HEK293 (cell line): ENCODE measurements around the gene AK3.

Source experiments
- CTCF ChIA-PET: fragments of 350-600 bp; formaldehyde crosslinking; extraction: SDS; loops from one replicate; lab custom pipeline; 2021; ENCODE audit warnings: antibody characterized with exemption; lab: Yijun Ruan, JAX
- POLR2A ChIA-PET: fragments of 300-600 bp; formaldehyde crosslinking; extraction: SDS; loops from one replicate; lab custom pipeline; 2020; ENCODE audit warnings: antibody characterized with exemption, inconsistent platforms; lab: Yijun Ruan, JAX
- H3K27ac ChIP-seq: fragments of 200-500 bp; sonication (Bioruptor generic); 2 replicates; pipeline ENCODE4 v1.5.1; 2014; ENCODE audit warnings: low read depth, low read length, control low read depth, inconsistent platforms; ENCODE audit errors: extremely low read depth
- H3K36me3 ChIP-seq, 2 experiments: fragments of 200-500 bp in 1 of 2; sonication (Bioruptor generic) in 1 of 2; 1 replicate in 1 of 2; 2 replicates in 1 of 2; pipeline ENCODE4 v1.5.1; 2014 to 2017; ENCODE audit warnings: inconsistent platforms in 2 of 2, low read length in 2 of 2; ENCODE audit not compliant: control insufficient read depth in 2 of 2, insufficient read depth in 1 of 2
- H3K4me1 ChIP-seq: fragments of 200-500 bp; sonication (Bioruptor generic); 2 replicates; pipeline ENCODE4 v1.5.1; 2014; ENCODE audit warnings: mild to moderate bottlenecking, low read length, inconsistent platforms; ENCODE audit not compliant: control insufficient read depth, insufficient read depth
- H3K4me3 ChIP-seq: 2 replicates; pipeline ENCODE4 v1.5.1; 2011; ENCODE audit warnings: low read depth, mild to moderate bottlenecking, control low read depth, low read length, moderate library complexity
- H3K9me3 ChIP-seq: fragments of 200-500 bp; sonication (Bioruptor generic); 2 replicates; pipeline ENCODE4 v1.5.1; 2014; ENCODE audit warnings: low read depth, low read length, inconsistent platforms; ENCODE audit not compliant: control insufficient read depth, insufficient read depth
- ATF2 ChIP-seq: fragments of 450-650 bp; formaldehyde crosslinking; IDR thresholded peaks from 2 replicates; pipeline ENCODE4 v1.5.1; 2016; ENCODE audit warnings: missing biosample characterization, missing genetic modification characterization, low read depth
- CTCF ChIP-seq: fragments of 450-650 bp; formaldehyde crosslinking; IDR thresholded peaks from 2 replicates; pipeline ENCODE4 v1.5.1; 2016; ENCODE audit warnings: missing biosample characterization, missing genetic modification characterization
- EGR2 ChIP-seq: fragments of 450-650 bp; formaldehyde crosslinking; IDR thresholded peaks from 2 replicates; pipeline ENCODE4 v1.5.1; 2016; ENCODE audit warnings: low read depth, missing biosample characterization, missing genetic modification characterization
- MYNN ChIP-seq: fragments of 450-650 bp; formaldehyde crosslinking; IDR thresholded peaks from 2 replicates; pipeline ENCODE4 v1.5.1; 2016; ENCODE audit warnings: missing biosample characterization, missing genetic modification characterization, borderline replicate concordance
- ZEB2 ChIP-seq: fragments of 450-650 bp; formaldehyde crosslinking; IDR thresholded peaks from 2 replicates; pipeline ENCODE4 v1.5.1; 2016; ENCODE audit warnings: missing biosample characterization, missing genetic modification characterization
- ZFHX2 ChIP-seq: fragments of 450-650 bp; formaldehyde crosslinking; conservative IDR thresholded peaks from 2 replicates; pipeline ENCODE4 v1.5.1; 2016; ENCODE audit warnings: missing biosample characterization, missing genetic modification characterization
- ZFP69B ChIP-seq: fragments of 450-650 bp; formaldehyde crosslinking; IDR thresholded peaks from 2 replicates; pipeline ENCODE4 v1.5.1; 2016; ENCODE audit warnings: missing biosample characterization, missing genetic modification characterization
- ZNF132 ChIP-seq: fragments of 450-650 bp; formaldehyde crosslinking; IDR thresholded peaks from 2 replicates; pipeline ENCODE4 v1.5.1; 2017; ENCODE audit warnings: missing biosample characterization, missing genetic modification characterization, borderline replicate concordance
- ZNF133 ChIP-seq: fragments of 450-650 bp; formaldehyde crosslinking; IDR thresholded peaks from 2 replicates; pipeline ENCODE4 v1.5.1; 2016; ENCODE audit warnings: missing biosample characterization, missing genetic modification characterization
- ZNF146 ChIP-seq: fragments of 450-650 bp; formaldehyde crosslinking; IDR thresholded peaks from 2 replicates; pipeline ENCODE4 v1.5.1; 2016; ENCODE audit warnings: missing biosample characterization, missing genetic modification characterization
- ZNF18 ChIP-seq: fragments of 450-650 bp; formaldehyde crosslinking; IDR thresholded peaks from 2 replicates; pipeline ENCODE4 v1.5.1; 2016; ENCODE audit warnings: missing biosample characterization, missing genetic modification characterization
- ZNF248 ChIP-seq: fragments of 450-650 bp; formaldehyde crosslinking; IDR thresholded peaks from 2 replicates; pipeline ENCODE4 v1.5.1; 2017; ENCODE audit warnings: missing biosample characterization, missing genetic modification characterization
- ZNF37A ChIP-seq: fragments of 450-650 bp; IDR thresholded peaks from 2 replicates; pipeline ENCODE4 v1.5.1; 2018; ENCODE audit warnings: missing biosample characterization, missing genetic modification characterization
- ZNF433 ChIP-seq: fragments of 450-650 bp; formaldehyde crosslinking; IDR thresholded peaks from 2 replicates; pipeline ENCODE4 v1.5.1; 2016; ENCODE audit warnings: missing biosample characterization, missing genetic modification characterization, low read depth
- ZNF48 ChIP-seq: fragments of 450-650 bp; formaldehyde crosslinking; IDR thresholded peaks from 2 replicates; pipeline ENCODE4 v1.5.1; 2016; ENCODE audit warnings: missing biosample characterization, missing genetic modification characterization
- ZNF544 ChIP-seq: fragments of 450-650 bp; formaldehyde crosslinking; IDR thresholded peaks from 2 replicates; pipeline ENCODE4 v1.5.0; 2017; ENCODE audit warnings: missing biosample characterization, missing genetic modification characterization
- ZNF624 ChIP-seq: fragments of 450-650 bp; formaldehyde crosslinking; IDR thresholded peaks from 2 replicates; pipeline ENCODE4 v1.5.1; 2017; ENCODE audit warnings: missing biosample characterization, missing genetic modification characterization
- ZNF626 ChIP-seq: fragments of 450-650 bp; sonication (Bioruptor Pico); formaldehyde crosslinking; IDR thresholded peaks from 2 replicates; pipeline ENCODE4 v1.5.1; 2018; ENCODE audit warnings: missing biosample characterization, missing genetic modification characterization, inconsistent platforms
- ZNF692 ChIP-seq: fragments of 450-650 bp; formaldehyde crosslinking; IDR thresholded peaks from 2 replicates; pipeline ENCODE4 v1.5.1; 2016; ENCODE audit warnings: missing biosample characterization, missing genetic modification characterization
- TF ChIP-seq, protein P1 (sequence below): fragments of 450-650 bp; formaldehyde crosslinking; IDR thresholded peaks from 2 replicates; pipeline ENCODE4 v1.5.1; 2016; ENCODE audit warnings: missing biosample characterization, missing genetic modification characterization
- TF ChIP-seq, protein P2 (sequence below): fragments of 450-650 bp; formaldehyde crosslinking; IDR thresholded peaks from 2 replicates; pipeline ENCODE4 v1.5.1; 2016; ENCODE audit warnings: missing biosample characterization, missing genetic modification characterization

The AK3 gene

GRCh38 chr9:4714266-4715016, 26.6 kb downstream of the AK3 start:
- no peak for TF ChIP-seq ZNF37A (tag by site-specific recombination)
- 0 out of 2 replicates have a peak, but pooled peaks have one; percentile 2 for TF ChIP-seq EGR2 (tag by site-specific recombination)
- no peak for TF ChIP-seq ZNF624 (tag by site-specific recombination)
- TF ChIP-seq ZNF248, result no peak
- TF ChIP-seq, protein P1, sequence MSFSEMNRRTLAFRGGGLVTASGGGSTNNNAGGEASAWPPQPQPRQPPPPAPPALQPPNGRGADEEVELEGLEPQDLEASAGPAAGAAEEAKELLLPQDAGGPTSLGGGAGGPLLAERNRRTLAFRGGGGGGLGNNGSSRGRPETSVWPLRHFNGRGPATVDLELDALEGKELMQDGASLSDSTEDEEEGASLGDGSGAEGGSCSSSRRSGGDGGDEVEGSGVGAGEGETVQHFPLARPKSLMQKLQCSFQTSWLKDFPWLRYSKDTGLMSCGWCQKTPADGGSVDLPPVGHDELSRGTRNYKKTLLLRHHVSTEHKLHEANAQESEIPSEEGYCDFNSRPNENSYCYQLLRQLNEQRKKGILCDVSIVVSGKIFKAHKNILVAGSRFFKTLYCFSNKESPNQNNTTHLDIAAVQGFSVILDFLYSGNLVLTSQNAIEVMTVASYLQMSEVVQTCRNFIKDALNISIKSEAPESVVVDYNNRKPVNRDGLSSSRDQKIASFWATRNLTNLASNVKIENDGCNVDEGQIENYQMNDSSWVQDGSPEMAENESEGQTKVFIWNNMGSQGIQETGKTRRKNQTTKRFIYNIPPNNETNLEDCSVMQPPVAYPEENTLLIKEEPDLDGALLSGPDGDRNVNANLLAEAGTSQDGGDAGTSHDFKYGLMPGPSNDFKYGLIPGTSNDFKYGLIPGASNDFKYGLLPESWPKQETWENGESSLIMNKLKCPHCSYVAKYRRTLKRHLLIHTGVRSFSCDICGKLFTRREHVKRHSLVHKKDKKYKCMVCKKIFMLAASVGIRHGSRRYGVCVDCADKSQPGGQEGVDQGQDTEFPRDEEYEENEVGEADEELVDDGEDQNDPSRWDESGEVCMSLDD (tag by site-specific recombination), result no peak
- TF ChIP-seq ZNF132 (tag by site-specific recombination), result no peak
- no peak for TF ChIP-seq ZNF433 (tag by site-specific recombination)
- TF ChIP-seq ZNF544 (tag by site-specific recombination), result no peak
- H3K27ac ChIP-seq, result no peak overlapping the region
- no peaks in the 10 kb centered on the region for H3K4me1 ChIP-seq
- no peaks in the 10 kb centered on the region for H3K9me3 ChIP-seq
- peaks cover 19 to 91% of the 10 kb centered on the region in 2 experiments for H3K36me3 ChIP-seq
- POLR2A ChIA-PET, result no interaction called here
- H3K4me3 ChIP-seq, result no peak overlapping the region
- CTCF ChIA-PET, result interaction anchor here (1.0 kb wide), 1 partner anchor 110 kb away, joined by 3 read pairs; no protein-coding TSS in a partner anchor

- H3K27ac ChIP-seq, result no peak overlapping the region
- H3K4me1 ChIP-seq, result no peaks in the 10 kb centered on the region
- H3K4me3 ChIP-seq, result no peak overlapping the region
- H3K36me3 ChIP-seq, result peaks cover 19 to 91% of the 10 kb centered on the region in 2 experiments
- ChIA-PET CTCF (interaction anchor here (0.6 to 1.0 kb wide), 3 partner anchors 109 to 1118 kb away, joined by 3 to 4 read pairs (median 3); no protein-coding TSS in a partner anchor), POLR2A (no interaction called here)
- H3K9me3 ChIP-seq, result no peaks in the 10 kb centered on the region
- TF ChIP-seq, protein P2, sequence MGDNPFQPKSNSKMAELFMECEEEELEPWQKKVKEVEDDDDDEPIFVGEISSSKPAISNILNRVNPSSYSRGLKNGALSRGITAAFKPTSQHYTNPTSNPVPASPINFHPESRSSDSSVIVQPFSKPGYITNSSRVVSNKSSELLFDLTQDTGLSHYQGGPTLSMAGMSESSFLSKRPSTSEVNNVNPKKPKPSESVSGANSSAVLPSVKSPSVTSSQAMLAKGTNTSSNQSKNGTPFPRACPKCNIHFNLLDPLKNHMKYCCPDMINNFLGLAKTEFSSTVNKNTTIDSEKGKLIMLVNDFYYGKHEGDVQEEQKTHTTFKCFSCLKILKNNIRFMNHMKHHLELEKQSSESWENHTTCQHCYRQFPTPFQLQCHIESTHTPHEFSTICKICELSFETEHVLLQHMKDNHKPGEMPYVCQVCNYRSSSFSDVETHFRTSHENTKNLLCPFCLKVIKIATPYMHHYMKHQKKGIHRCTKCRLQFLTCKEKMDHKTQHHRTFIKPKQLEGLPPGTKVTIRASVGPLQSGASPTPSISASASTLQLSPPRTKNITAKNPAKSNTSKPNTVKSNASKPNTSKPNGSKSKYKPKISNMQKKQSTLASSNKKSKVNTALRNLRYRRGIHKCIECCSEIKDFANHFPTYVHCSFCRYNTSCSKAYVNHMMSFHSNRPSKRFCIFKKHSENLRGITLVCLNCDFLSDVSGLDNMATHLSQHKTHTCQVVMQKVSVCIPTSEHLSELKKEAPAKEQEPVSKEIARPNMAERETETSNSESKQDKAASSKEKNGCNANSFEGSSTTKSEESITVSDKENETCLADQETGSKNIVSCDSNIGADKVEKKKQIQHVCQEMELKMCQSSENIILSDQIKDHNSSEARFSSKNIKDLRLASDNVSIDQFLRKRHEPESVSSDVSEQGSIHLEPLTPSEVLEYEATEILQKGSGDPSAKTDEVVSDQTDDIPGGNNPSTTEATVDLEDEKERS, result no peak
- TF ChIP-seq ATF2 (tag by site-specific recombination) (no peak), ZEB2 (peak; percentile 53; the same call in 1 of the 2 replicates), CTCF (tag by site-specific recombination) (no peak), ZNF626 (tag by site-specific recombination) (no peak), ZNF692 (tag by site-specific recombination) (no peak), ZNF146 (tag by site-specific recombination) (no peak), ZNF18 (peak; percentile 56; the same call in 1 of the 2 replicates), EGR2 (tag by site-specific recombination) (peak; percentile 93), ZFP69B (tag by site-specific recombination) (no peak), ZFHX2 (tag by site-specific recombination) (peak; percentile 87), ZNF48 (no peak), MYNN (tag by site-specific recombination) (no peak), ZNF133 (no peak)
These were observed 27.2 kb downstream of the AK3 start for GRCh38 chr9:4713849-4714248.
